ENCODE measurements around the gene LEO1.

GRCh38 chr15:52019394-52020220 lies 48.0 kb upstream of the LEO1 start:
- TF ChIP-seq EZH2 (IDR thresholded peaks at IDR 0.05; ENCODE audit: borderline replicate concordance, low read length) (no peak), CTCF (IDR thresholded peaks at IDR 0.05; ENCODE audit: low read length) (no peak)
